Right lung (tissue), 5 donors: ENCODE results near the gene TMF1. TPM values are rescaled to one million over a fixed set of nuclear protein-coding genes. Genes with fewer than 3 reads are reported as not detected.
A peak's percentile ranks its signal among the peaks of the same experiment; 100 is the strongest.

ENCODE experiments used
- DNase-seq, 2 donors: peaks; one replicate each; pipeline ENCODE4 v3.0.0-alpha.2; 2013
- polyA plus RNA-seq, 5 donors: library from polyadenylated mRNA; unstranded; fragments of 120-200 nt; gene quantifications; one replicate each; pipeline versions ENCODE4 v1.2.1 to v1.2.3, GENCODE V29; 2013; ENCODE audit warnings: inconsistent platforms in 1 of 5, low replicate concordance in 1 of 5; ENCODE audit not compliant: insufficient read length in 5 of 5, insufficient read depth in 1 of 5

The TMF1 gene
- polyA plus RNA-seq, 5 donors, result 26.2 to 57.0 (median 54.5) TPM

- no peak for DNase-seq
Observed at GRCh38 chr3:69016102-69016501, 36.0 kb downstream of the TMF1 start.

DNA sequence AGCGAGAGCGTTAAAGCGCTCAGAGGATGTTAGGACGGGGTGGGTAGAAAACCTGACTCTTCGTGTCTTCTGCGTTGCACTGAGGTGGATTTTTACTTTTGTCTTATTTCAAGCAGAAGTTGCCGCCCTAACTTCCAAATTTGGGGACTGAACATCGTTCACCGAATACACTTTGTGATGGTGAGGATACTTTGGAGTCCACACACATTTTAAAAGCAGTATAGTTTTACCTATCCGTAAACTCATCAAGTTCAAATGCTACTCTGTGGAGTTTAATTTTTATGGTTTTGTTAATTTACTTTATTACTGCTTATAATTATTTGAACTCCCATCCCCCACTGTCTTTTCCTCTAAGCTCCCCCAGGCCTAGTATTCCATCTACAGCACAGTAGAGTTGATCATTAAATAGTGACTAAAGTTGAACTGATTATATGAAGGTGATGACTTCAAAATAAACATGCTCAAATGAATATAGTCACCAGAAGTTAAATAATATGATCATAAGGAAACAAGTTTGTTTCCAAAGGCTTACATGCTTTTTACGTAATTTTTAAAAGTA lies 38.0 kb downstream of the TMF1 start:
- DNase-seq, result no peak

DNA sequence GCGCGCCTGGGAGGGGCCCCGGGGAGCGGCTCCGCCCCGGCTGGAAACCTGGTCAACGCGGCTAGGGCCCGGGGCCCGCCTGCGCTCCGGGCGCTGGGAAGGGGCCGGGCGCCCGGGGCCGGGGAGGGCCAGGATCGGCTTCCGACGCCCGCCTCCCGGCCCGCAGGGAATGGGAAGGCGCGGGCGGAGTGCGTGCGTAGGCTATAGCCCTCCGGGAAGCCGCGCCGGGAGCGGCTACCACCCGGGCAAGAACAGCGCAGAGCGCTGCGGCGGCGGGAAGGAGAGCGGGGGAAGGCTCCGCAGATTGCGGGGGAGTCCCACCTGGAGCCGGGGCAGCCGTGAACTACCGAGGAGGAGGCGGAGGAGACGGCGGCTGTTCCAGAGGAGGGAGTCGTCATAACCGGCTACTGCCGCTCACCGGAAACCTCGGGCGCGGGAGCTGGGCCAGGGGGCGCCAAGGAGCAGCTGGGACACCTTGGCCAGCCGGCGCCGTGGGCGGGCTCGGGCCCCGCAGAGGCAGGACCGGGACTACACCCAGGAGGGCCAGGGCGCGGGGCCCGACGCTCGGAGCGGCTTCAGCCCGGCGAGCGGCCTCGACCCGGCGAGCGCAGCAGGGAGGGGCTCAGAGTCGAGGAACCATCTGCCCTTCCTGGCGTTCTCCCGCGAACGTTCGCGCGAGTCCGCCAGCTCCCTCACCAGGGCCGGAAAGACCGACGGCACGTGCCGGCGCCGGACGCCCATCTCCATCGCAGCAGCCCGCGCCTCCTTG lies 38.7 kb downstream of the TMF1 start, which contains the start of gene EOGT:
TSS of gene EOGT (minus strand) at position 432 of the 769 bp plus-strand sequence. CDS start 3,838 bp downstream, outside the sequence.
- DNase-seq, result peak; percentile 83 to 86

DNA sequence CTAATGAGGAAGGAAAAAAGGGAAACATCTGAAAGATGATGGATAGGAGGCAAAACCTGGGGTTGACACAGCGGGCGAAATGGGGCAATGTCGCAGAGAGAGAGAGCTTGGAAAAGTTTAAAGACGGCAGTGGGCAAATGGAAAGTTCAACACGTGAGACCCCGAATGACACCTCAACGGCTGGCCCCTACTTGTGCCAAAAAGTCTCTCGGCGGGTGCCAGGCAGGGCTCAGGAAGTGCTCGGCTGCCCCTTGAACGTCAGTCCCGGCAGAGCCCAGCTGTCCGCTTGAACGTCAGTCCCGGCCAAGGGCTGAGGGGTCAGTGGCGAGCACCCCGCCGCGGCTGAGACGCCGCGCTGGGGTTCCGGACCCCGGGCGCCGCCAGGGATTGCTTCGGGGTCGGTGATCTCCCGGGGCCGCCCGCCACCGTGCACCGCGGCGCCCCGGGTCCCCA lies 39.3 kb downstream of the TMF1 start:
- peak; percentile 83 to 86 for DNase-seq

GRCh38 chr3:69012100-69012799 lies 39.9 kb downstream of the TMF1 start:
- no peak for DNase-seq

GRCh38 chr3:69011096-69011730 lies 40.9 kb downstream of the TMF1 start:
- no peak for DNase-seq

GRCh38 chr3:69009559-69010410 lies 42.3 kb downstream of the TMF1 start:
- peak; percentile 52 to 63 for DNase-seq

DNA sequence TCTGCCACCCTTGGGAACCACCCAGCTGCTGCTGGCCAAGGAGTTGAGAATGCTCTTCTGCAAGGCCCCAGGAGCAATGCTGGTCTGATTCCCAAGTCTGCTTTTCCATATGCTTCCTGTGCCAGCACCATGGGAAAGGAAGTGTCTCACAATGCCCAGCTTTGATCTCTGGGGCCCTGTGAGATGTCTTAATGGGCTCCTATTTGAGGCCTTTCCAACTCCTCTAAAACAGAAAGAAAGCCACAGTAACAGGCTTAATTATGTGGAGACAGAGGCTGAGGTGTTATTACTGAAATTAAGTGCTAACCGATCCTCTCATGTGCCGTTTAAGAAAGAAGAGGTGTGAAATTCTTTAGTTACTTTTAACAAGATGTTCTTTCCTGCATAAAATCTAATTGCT lies 43.2 kb downstream of the TMF1 start:
- DNase-seq, result no peak

GRCh38 chr3:69005791-69006482 lies 46.2 kb downstream of the TMF1 start:
- no peak for DNase-seq

- DNase-seq, result peak; percentile 33 to 45
Observed at GRCh38 chr3:69005071-69005790, 46.9 kb downstream of the TMF1 start.

- DNase-seq, result peak; percentile 64 to 77
Observed at GRCh38 chr3:69004138-69004537, 48.0 kb downstream of the TMF1 start.

DNA sequence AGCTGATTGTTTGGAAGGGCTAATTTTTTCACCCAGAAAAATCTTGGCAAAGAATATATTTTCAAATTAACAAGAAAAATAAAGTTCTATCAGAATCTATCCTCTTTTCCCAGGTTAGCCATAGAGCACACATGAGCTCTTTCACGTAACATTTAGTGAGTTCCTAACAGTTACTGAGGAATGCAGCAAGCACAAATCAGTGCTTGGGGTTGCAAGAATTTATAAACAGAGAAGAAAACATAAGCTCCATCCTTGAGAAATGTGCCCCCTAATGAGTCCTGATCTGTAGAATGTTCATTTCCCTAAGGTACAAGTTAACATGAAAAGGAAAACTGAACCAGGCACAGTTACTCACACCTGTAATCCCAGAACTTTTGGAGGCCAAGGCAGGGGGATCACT lies 52.5 kb downstream of the TMF1 start:
- DNase-seq, result no peak

DNA sequence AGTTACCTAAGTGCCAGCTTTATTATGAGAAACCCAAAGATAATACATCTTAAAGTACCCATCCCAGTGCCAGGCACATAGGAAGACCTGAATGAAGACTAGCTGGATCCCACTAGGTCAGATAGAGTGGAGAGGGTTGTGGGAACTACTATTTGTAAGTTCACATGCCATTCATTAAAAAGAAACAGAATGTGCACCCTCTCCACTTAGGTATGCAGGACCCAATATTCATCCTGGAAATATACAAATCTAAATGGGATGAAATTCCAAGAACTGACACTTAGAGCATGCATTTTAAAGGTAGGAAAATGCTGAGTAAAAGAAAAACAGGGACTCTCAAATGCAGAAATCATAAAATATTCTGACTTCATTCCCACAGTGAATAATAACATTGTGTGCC lies 53.0 kb downstream of the TMF1 start:
- DNase-seq, result no peak

DNA sequence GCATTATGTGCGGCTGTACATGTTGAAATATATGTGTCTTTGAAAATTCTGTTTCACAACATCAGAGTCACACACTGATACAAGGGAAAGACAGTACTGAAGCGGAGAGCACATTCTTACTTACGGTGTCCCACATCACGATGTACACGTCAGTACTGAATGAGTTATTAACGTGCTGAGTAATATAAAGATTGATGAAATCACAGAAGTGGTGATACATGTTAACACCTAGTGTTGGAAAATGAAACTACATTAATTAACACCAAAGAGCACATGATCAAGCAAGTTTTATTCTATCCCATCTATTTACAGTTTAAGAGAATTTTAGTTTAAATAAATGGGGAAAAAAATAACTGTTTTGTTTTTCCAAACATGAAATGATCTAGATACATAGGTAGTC lies 54.2 kb downstream of the TMF1 start:
- no peak for DNase-seq

- no peak for DNase-seq
Observed at GRCh38 chr3:68996356-68996995, 55.7 kb downstream of the TMF1 start.

DNA sequence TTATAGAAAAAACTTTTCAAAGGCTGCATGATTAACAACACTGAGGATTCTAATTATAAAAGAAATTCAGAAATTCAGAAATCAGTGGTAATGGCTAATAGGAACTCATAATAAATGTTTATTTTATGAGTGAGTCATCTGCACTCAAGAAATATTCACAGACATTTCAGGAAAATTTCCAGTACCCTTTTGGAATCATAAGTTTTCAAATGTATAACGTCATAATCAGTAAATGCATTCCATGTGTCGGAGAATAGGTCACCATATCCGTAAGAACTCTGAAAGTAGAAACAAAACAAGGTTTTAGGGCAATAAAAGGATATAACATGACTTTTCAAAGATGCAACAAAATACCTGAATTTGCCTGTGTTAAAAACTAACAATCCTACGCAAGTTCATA lies 63.4 kb downstream of the TMF1 start:
- DNase-seq, result no peak

GRCh38 chr3:68987322-68987721 lies 64.8 kb downstream of the TMF1 start:
- DNase-seq, result no peak

DNA sequence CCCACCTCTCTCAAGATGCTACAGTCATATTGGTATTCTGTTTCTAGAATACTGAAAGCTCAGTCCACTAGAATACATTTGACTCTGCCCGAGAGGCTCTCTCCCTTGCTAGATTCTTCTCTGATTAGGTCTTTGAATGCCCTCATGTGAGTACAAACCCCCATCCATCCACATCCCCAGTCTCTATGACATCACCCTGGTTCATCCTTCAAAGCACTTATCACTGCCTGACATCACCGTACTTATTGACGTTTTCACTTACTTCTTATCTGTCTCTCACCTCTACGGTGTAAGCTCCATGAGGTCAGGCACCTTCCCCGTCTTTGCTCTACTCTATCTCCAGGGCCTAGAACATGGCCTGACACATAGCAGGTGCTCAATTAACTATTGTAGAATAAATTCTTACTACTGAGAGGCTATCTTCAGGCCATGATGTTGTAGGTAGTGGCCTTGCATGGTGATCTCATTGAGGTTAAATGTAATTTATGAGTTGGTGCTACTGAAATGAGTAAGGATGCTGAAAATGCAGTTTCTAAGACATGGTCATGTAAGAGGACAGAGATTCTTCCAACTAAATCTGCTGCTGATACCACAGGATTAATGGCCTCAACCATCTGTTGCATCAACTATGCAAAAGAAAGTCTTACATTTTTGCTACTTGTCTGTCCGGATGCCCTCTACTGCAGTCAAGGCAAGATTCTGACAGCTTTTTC lies 65.5 kb downstream of the TMF1 start:
- DNase-seq, result no peak
